Hepatic stellate cell (primary cell): ENCODE data around the gene KLF7.

Experiments
- DNase-seq: peaks from one replicate; pipeline ENCODE4 v3.0.0; 2011; ENCODE audit warnings: low spot score

Gene KLF7

DNA sequence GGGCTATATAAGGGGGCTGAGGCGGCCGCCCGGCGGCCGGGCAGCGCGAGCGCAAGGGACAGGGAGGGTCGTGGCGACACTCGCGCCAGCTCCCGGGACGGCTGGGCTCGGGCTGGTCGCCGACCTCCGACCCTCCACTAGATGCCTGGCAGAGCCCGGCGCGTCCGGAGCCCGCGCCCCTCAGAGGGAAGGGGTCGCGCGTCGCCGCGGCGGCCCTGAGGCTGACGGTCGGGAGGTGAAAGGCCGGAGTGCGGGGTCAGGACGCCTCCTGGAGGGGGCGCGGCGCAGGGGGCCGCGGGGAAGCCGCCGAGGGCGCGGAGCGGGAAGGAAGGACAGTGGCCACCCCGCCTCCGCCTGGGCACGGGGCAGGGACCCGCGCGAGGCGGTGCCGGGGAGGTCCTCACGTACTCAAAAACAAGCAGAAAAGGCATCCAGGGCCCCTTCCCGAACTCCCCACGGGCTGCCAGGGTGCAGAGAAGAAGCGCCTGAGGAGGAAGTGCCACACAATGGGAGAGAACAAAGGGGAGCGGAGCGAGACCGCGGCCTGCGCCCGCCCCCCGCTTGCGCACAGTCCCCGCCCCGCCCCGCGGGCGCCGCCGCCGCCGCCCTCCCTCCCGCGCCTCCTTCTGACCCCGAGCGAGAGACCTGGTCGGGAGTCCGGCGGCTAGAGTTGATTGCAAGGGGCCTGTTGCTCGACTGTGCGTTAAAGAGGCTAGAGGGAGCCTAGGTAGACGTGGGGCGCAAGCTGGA lies 776 bp upstream of the KLF7 start:
- peak; percentile 72 for DNase-seq

DNA sequence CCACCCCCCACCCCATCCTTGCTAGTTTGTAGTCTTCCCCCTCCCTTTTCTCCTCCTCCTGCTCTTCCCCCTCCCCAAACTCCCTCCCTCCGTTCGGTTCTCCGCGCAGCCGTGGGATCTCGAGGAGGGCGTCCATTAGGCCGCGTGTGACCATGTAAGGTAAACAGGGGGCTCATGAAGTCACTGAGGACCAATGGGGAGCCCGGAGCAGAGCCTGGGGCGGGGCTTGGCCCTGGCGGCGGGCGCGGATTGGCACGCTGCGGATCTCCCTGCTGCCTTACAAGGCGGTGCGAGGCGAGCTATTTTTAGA lies 246 bp upstream of the KLF7 start:
- peak; percentile 98 for DNase-seq

DNA sequence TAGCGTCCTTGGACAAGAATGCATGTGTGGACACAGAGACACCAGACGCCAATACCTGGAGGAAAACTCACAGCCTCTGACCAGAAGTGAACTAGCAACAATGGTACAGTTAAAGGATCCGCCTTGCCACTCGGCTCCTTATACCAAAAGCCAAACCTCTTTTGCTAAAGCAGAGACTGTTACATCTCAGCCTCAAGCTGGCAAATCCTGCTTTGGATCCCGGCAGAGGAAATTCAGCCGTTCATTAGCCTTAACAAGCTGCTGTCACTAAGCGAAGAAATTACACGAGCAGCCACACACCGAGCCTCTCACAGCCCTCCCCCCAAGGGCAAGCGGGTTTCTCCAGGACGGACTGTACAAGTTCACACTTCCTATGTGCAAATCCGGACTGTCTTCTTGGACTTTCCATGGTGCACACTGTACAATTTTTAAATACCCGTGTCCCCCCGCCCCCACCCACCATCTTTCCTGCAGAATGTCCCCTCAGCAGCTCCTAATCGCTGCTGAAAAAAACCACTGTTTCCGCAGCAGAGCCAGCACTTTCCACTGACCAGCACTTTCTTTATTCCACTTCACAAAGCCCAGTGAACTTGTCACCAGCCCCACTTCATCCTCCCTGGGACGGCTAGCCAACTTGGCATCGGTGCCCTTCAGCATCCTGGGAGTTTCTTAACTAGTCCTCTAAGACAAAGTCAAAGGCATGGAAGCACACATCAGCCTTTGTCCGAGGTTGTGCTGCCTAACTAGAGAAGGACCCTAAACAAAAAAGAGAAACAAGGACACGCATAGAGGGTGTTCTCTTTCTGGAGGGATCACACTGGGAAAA lies 1.5 kb downstream of the KLF7 start:
- DNase-seq: peak; percentile 20

DNA sequence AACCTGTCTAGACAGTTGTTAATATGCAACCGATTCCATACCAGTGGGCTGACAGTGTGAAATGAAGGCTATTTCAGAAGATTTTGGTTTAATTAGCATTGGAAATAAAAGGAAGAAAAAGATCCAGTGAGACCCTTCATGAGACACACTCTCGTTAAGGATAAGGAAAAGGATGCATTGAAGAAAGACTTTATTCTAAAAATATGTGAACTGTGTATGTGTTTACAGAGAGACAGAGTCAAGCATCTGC lies 2.1 kb downstream of the KLF7 start:
- DNase-seq: no peak

DNA sequence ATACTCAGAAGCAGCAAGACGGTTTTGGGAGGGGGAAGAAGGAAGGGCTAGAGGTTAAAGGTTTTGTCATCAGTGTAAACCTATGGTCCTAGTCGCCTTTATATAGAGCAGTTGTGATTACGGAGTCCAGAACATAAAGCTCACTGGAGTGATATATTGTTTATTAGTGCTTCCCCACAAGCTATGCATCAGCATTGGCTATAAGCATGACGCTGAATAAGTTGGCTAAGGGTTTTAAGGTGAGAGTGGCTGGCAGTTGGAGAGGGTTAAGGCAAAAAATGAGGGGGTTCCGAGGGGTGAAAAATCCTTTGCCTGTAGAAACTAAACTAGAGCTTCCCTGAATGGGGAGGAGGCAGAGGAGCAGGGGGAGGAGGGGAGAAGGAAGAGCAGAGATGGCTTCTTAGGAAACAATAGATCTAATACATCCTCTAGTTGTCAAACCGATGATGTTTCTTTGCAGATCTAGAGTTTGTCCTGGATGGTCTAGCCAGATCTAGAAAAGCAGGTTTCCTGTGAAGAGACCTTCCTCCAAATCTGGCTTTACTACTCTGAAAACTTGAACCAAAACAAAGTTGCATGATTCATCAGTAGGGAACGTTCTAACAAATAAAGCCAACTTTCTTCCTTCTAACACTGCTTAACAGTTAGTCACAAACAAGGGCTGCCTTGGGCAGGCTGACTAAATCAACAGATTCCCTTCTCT lies 2.5 kb downstream of the KLF7 start:
- DNase-seq: peak; percentile 43

DNA sequence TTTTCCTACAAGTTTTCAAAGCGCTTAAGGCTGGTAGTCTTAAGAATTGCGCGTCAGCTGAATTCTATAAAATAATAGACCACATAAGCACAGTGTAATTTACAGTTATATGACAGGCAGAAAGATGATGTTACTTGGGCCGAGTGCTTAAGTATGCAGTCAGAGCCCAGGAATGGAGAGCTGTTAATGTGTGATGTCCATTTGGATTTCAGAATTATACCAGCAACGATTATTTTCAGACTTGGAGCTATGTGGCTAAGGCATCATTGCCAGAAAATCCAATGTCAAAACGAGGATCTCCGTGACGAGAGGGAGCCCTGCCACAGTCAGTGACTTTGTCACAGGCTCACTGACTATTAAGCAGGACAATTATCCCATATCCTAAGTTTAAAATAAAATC lies 3.4 kb downstream of the KLF7 start:
- no peak for DNase-seq

DNA sequence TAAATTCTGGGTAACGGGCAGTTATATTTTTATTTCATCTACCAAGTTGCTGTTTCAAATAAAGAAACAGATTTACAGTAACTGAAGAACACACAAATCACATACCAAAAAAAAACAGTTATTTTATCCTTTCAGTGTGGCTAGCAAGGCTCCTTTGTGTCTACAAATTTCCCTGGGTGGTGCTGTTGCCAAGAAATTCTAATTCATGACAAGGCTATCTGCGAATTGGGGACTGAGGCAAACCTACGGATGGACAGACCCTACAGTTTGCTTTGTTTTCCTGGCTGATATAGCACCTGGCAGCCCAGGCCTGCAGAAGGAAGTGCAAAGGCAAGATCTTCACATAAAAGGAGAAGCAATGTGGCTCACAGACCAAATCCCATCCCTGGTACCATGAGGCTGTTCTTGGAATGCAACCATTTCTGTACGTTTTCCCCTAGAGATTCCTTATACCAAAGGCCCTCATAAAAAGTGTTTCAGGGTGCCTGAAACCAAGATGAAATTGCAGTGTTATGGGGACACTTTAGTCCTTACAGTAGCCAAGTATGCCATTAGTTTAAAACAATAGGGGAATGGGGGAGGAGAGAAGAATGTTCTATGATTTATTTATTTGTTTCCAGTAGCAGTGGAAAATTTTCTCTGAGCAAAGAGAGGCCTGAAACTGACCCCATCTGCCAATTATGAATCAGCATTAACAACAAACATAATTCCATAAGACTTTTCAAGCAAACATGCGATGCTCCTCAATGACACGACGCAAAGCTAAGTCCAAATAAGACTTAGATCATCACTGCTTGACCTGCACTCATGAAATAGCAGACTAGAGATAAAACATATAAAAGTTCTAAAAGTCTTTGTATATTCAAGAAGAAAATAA lies 4.3 kb downstream of the KLF7 start:
- peak; percentile 7 for DNase-seq

DNA sequence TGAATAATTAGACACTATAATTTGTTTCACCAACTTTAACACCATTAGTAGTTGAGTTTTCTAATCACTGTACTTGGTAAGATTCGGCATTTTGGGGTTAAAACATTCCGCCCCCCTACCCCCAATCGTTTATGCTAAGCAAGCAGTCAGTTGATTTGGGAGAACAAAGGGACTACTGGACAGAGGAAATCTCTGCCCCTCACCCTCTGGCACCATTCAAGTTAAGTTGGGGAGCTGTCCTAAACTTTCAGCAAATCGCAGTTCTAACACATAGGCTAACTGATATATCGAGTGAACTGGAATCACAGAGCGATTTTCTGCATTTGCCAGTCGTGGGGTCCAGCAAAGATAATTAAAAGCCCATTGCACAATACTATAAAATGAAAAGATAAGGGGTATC lies 5.6 kb downstream of the KLF7 start:
- DNase-seq: no peak

DNA sequence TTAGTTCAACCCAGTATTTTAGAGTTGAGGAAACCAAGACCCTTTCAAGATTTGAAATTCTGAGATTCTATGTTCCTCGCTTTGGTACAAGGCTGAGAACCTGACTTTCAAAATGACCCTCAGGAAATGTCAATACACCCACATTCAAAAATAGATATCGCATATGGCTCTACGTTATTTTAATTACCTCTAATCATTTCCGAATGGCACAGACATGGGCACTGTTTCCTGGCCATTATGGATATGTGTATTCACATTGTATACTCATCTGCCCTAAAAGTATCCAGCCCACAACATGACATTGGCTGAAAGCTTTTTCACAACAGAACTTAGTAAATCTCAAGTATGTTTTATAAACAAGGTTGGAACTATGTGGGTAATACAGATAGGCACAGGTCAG lies 6.7 kb downstream of the KLF7 start:
- no peak for DNase-seq

DNA sequence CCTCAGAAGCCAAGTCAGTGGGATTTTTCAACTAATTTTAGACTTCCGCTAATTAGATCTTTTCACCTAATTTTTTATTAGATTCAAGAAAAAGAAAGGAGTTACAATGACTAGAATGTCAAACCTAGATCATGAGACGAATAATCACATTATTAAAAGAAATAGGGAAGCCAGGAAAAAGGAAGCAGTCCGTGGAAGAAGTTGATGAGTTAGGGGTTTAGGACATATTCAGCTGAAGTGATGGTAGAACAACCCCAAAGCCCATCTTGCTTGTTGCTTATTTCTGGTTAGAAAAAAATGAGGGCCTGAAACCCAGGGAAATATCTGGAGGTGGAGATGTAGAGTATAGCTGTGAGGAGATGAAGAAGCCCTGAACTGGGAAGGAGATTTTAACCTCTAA lies 8.0 kb downstream of the KLF7 start:
- no peak for DNase-seq

DNA sequence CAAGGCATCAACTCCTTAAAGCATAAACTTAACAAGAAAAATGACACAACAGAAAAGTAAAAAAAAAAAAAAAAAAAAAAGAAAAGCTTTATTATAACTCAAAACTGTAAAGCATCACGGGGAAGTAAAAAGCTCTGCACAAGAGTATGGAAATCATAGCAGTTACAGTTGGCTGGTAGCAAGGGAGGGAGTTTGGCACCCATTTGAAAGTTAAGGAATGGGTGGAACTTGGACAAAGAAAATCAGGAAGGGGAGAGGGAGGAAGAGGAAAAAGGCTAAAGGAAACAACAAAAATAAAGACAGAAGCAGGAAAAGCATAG lies 8.6 kb downstream of the KLF7 start:
- no peak for DNase-seq

DNA sequence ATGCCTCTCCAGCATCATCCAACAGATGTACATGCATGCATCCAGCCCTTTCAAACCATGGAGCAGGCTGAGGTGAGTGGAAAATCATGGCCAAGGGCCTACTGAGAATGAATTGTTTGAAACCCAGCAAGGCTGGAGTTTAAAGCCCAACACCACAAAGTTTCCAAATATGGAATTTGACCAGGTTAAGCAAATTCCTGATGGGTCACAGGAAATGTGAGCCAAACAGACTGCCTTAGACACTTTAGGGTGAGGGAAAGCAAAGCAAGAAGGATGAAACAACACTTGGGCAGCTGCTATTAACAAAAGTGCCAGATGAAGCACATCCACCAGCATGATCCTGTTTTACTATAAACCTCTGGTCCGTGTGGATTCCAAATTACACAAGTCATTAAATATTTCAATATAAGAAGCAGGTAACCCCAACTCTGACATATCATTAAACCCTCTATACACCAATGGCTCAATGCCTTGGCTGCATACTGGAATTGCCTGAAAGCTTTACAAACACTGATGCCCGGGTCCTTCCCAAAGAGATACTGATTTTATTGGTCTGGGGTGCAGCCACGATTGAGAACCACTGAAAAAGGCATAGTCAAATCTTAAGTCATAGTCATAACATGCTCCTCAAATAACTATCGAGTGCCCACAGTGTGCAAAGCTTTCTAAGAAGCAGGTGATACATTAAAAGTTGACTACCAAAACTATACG lies 9.1 kb downstream of the KLF7 start:
- no peak for DNase-seq

DNA sequence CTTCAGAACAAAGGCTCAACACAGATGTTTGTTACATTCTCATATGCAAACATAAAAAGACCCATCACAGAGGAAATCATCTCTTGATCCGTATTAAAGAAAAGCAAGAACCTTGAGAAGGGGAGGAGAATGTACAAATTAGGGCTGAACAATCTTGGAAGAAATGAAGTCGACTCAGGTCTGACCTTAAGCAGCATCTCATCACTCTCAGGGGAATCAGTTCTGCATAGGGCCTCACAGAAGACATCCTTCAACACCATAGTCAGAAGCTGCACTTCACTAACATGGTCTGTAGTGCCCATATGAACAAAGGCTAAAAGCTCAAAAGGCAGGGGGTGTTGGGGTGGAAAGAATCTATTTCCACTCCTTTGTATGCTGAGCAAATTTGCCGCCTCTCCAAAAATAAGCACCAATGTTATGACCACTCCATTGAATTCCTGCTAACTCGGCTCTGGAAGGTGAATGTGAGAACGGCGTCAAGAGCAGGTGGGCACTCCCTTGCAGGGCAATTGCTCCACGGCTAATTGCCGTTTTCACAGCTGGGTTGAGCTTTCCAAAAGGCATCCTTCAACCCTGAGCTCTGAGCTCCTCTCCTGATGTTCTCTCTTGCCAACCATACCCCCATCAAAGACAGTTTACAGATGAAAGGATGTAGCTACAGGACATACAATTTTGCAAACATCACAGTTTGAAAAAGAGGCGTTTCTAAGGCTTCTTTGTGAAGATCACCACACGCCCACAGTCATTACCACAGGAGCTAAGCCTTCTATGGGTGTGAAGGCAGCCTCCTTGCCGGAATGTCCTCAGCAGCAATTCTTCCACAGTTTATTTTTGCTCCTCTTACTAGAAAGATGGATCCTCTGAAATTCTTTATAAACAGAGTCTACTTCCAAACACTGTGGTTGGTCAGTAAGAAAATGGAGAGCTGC lies 10.0 kb downstream of the KLF7 start:
- no peak for DNase-seq

DNA sequence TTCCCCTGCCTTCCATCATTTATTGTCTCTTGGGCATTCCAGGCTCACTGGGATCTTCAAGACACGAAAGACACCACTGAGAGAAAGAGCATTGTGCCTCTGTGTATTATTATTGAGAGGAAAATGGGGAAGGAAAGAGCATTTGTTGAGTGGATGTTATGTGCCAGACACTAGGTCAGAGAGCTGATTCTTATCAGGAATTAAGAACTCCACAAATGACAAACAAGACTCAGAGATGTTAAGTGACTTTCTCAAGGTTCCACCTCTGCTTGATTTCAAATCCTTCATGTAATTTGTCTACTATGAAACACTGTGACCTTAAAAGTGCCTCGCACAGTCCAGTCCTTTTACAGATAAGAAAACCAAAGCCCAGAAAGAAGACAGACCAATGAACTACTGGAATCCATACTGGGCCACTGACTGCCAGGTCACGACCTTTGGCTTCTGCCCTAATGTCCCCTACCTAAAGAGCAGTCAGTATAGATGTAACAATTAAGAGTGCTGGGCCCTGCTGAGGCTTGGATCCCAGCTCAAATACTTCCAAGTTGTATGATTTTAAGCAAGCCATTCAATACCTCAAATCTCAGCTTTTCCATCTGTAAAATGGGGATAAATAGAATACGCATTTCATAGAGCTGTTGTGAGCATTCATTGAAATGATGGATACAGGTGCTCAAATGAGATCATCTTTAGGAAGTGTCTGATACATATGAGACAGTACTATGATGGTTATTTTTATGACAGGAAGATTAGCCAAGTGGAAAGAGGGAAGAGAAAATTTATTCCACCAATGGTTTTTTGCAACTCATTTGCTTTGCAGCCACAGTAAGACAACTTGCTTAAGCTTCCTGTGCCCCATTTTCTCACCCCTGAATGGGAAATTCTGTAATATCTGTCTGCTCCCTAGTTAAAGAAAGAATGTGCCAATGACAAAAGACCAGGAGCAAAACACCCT lies 10.9 kb downstream of the KLF7 start:
- no peak for DNase-seq

DNA sequence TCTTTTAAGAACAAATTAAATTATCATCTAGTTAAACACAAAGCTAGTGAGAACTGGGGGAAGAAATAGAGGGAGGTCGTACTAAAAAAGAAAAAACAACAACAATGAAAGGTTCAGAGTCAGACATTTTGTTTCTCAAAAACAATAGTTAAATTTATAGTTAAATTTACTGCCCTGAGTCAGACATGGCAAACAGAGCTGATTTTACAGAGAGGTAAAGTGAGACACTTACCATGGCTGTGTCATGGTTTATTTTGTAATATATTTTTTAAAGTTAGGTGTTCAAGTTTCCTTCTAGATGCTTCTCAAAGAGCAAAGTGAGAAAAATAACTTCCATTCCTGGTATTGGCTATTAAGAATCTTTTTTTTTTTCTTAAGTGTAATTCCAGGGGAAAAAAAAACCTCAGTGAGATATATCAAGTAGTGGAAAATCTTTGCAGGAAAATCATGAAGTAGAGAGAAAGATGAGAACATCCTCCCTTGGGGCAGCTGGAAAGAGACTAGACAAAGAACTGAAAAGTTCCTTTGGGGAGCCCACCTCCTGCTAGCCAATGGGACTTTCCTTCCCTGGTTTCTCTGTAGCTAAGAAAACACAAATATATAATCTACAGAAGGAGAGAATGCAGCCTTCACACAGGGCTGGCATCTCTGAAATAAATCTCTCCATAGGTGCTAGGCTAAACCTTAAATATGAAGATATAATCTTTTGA lies 12.3 kb downstream of the KLF7 start:
- no peak for DNase-seq

DNA sequence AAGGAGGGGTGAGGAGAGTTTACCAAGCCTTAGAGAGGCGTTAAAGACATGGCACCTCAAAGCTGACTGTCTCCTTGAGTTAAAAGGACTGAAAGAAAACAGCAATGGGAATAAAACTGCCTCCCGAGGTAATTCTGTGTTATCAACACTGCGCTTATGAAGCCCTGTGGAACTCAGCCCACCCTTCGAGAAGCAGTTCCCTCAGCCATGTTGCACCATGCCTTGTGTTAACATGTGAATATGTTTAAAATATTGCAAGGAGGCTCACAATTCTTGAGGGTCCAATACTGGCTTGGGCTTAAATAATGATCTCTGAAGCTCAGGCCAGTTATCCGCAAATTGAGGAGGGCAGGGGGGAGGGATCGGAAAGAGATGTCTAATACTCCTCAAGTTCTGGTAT lies 14.7 kb downstream of the KLF7 start:
- DNase-seq: no peak

DNA sequence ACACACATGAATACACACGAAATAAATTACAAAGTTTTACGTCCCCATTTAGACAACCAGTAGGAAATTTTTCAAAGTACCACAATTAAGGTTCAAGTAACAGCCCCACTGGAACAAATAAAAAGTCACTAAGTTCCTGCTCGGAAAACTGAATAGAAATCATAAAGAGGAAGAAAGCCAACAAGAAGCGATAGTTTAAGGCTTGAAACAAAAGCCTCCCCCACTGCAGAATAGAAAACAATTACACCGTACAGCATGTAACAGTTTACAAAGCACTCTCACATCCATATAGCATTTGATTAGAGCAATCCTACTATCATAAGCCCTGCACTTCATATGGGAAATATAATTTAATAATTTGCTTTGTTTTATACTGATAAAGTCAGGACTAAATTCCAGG lies 15.5 kb downstream of the KLF7 start:
- DNase-seq: no peak

DNA sequence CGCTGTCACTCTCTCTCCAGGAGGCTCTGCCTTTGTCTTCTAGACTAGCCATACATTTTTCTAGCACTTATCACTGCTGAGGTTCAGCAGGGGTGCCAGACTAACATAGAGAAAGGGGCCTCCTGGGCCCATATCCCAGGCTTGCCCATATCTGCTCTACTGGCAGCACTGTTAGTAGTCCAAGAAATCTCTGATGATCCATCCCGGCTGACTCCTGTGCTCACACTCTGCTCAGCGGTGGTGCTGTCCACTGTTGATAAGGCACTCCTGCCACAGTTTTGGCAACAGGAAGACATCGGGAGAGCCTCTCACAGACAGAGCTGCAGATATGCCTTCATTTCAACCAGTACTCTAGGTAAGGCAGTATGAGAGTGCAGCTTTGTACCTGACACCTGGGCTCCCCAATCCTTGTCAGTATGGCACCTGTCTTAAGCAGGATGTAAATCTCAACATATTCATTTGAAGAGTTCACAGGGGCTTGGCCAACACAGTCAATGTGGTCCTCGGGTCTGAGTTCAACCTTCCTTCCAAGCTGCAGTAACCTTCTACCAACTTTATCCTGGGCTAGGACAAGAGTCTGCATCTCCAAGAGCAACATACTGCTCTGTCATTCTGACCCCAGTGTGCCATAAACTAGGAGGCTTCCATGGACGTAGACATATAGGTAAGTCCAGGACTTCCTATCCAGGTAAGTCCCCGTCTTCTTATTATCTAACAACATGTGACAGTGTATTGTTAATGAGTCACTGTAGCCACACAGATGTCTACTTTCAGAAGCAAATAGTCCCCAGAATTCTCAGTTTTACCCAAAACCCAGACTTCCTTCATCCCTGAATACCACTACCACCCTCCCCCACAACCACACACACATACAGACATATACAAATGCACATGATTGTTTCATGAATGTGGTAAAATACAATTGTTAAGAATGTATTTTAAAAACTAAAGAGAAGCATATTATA lies 16.2 kb downstream of the KLF7 start:
- DNase-seq: no peak
